Activated T-helper 17 cell treated with anti-CD3 and anti-CD28 coated beads, Interleukin-2, amount 50 U/mL, for 72 hours (primary cell): Measurements from ENCODE around the gene CYP46A1. TPM values are rescaled to one million over a fixed set of nuclear protein-coding genes. Genes with fewer than 3 reads are reported as not detected.

Experiments used
- ATAC-seq: fragments of 150-1000 bp; cut with Tn5 transposase; replicated peaks from 2 replicates; pipeline ENCODE4 v1.10.0; 2021; ENCODE audit warnings: mild to moderate bottlenecking, moderate library complexity
- H3K27ac Mint-ChIP-seq: one replicate; pipeline ENCODE4 v1.8.0; 2022; ENCODE audit warnings: mixed read lengths
- H3K27me3 Mint-ChIP-seq: one replicate; pipeline ENCODE4 v1.8.0; 2022; ENCODE audit warnings: mixed read lengths
- H3K36me3 Mint-ChIP-seq: one replicate; pipeline ENCODE4 v1.8.0; 2022; ENCODE audit warnings: low read depth, mild to moderate bottlenecking, mixed read lengths
- H3K4me1 Mint-ChIP-seq: one replicate; pipeline ENCODE4 v1.8.0; 2022; ENCODE audit warnings: mixed read lengths
- H3K4me3 Mint-ChIP-seq: one replicate; pipeline ENCODE4 v1.8.0; 2022; ENCODE audit warnings: mild to moderate bottlenecking, mixed read lengths
- H3K9me3 Mint-ChIP-seq: one replicate; pipeline ENCODE4 v1.8.0; 2022; ENCODE audit warnings: mixed read lengths
- total RNA-seq, 2 donors: library from RNA; stranded (reverse); gene quantifications; one replicate each; pipeline ENCODE4 v1.2.3, GENCODE V29; 2022

The CYP46A1 gene
- total RNA-seq, 2 donors from 2014 or later, result 0.04 to 0.16 TPM

GRCh38 chr14:99728981-99729451 is 44.9 kb downstream of the CYP46A1 start:
- H3K4me3 Mint-ChIP-seq, result no peak overlapping the region
- no peak for ATAC-seq
- H3K36me3 Mint-ChIP-seq, result no peaks in the 10 kb centered on the region
- H3K27ac Mint-ChIP-seq, result no peak overlapping the region
- peaks cover 34% of the 10 kb centered on the region for H3K27me3 Mint-ChIP-seq
- H3K4me1 Mint-ChIP-seq, result no peaks in the 10 kb centered on the region
- no peaks in the 10 kb centered on the region for H3K9me3 Mint-ChIP-seq

- H3K4me3 Mint-ChIP-seq, result peak overlapping the region; percentile 33
- no peaks in the 10 kb centered on the region for H3K4me1 Mint-ChIP-seq
- H3K27ac Mint-ChIP-seq, result no peak overlapping the region
- no peaks in the 10 kb centered on the region for H3K9me3 Mint-ChIP-seq
- peak; percentile 77 for ATAC-seq
- peaks cover 28% of the 10 kb centered on the region for H3K27me3 Mint-ChIP-seq
- H3K36me3 Mint-ChIP-seq, result no peaks in the 10 kb centered on the region
Measured at GRCh38 chr14:99729991-99730875, 46.1 kb downstream of the CYP46A1 start.

- Mint-ChIP-seq H3K4me1 (no peaks in the 10 kb centered on the region), H3K27ac (no peak overlapping the region), H3K4me3 (peak overlapping the region; percentile 33), H3K36me3 (no peaks in the 10 kb centered on the region), H3K9me3 (no peaks in the 10 kb centered on the region), H3K27me3 (peaks cover 32% of the 10 kb centered on the region)
- ATAC-seq, result no peak
Measured at GRCh38 chr14:99730876-99731546, 46.9 kb downstream of the CYP46A1 start.

- H3K4me1 Mint-ChIP-seq, result no peaks in the 10 kb centered on the region
- H3K4me3 Mint-ChIP-seq, result no peak overlapping the region
- no peak for ATAC-seq
- H3K9me3 Mint-ChIP-seq, result no peaks in the 10 kb centered on the region
- H3K27ac Mint-ChIP-seq, result no peak overlapping the region
- H3K36me3 Mint-ChIP-seq, result no peaks in the 10 kb centered on the region
- H3K27me3 Mint-ChIP-seq, result peaks cover 34% of the 10 kb centered on the region
Measured at GRCh38 chr14:99731547-99732435, 47.7 kb downstream of the CYP46A1 start.

GRCh38 chr14:99732436-99733210 is 48.5 kb downstream of the CYP46A1 start:
- Mint-ChIP-seq H3K27me3 (peaks cover 34% of the 10 kb centered on the region), H3K36me3 (no peaks in the 10 kb centered on the region), H3K4me3 (no peak overlapping the region), H3K9me3 (no peaks in the 10 kb centered on the region), H3K4me1 (no peaks in the 10 kb centered on the region), H3K27ac (no peak overlapping the region)
- ATAC-seq, result no peak

GRCh38 chr14:99733211-99733539 is 49.1 kb downstream of the CYP46A1 start:
- Mint-ChIP-seq H3K27me3 (peaks cover 34% of the 10 kb centered on the region), H3K4me1 (no peaks in the 10 kb centered on the region), H3K4me3 (no peak overlapping the region), H3K9me3 (no peaks in the 10 kb centered on the region), H3K36me3 (no peaks in the 10 kb centered on the region), H3K27ac (no peak overlapping the region)
- no peak for ATAC-seq

GRCh38 chr14:99733540-99734405 is 49.7 kb downstream of the CYP46A1 start:
- no peak for ATAC-seq
- peaks cover 33% of the 10 kb centered on the region for H3K27me3 Mint-ChIP-seq

GRCh38 chr14:99734406-99735051 is 50.4 kb downstream of the CYP46A1 start:
- no peaks in the 10 kb centered on the region for H3K36me3 Mint-ChIP-seq
- ATAC-seq, result no peak
- peaks cover 33% of the 10 kb centered on the region for H3K27me3 Mint-ChIP-seq
- H3K4me1 Mint-ChIP-seq, result no peaks in the 10 kb centered on the region
- no peak overlapping the region for H3K4me3 Mint-ChIP-seq
- H3K27ac Mint-ChIP-seq, result no peak overlapping the region
- no peaks in the 10 kb centered on the region for H3K9me3 Mint-ChIP-seq

More at GRCh38 chr14:99733540-99734405, 49.7 kb downstream of the CYP46A1 start:
- Mint-ChIP-seq H3K9me3 (no peaks in the 10 kb centered on the region), H3K36me3 (no peaks in the 10 kb centered on the region), H3K4me1 (no peaks in the 10 kb centered on the region), H3K27ac (no peak overlapping the region), H3K4me3 (no peak overlapping the region)

- H3K27me3 Mint-ChIP-seq, result peaks cover 37% of the 10 kb centered on the region
- ATAC-seq, result no peak
Measured at GRCh38 chr14:99735189-99736135, 51.4 kb downstream of the CYP46A1 start.

GRCh38 chr14:99736603-99737371 is 52.7 kb downstream of the CYP46A1 start:
- Mint-ChIP-seq H3K4me3 (no peak overlapping the region), H3K4me1 (no peaks in the 10 kb centered on the region), H3K27ac (no peak overlapping the region), H3K9me3 (no peaks in the 10 kb centered on the region), H3K36me3 (no peaks in the 10 kb centered on the region), H3K27me3 (peaks cover 40% of the 10 kb centered on the region)
- ATAC-seq, result no peak

More at GRCh38 chr14:99735189-99736135, 51.4 kb downstream of the CYP46A1 start:
- Mint-ChIP-seq H3K4me3 (no peak overlapping the region), H3K36me3 (no peaks in the 10 kb centered on the region), H3K9me3 (no peaks in the 10 kb centered on the region), H3K4me1 (no peaks in the 10 kb centered on the region), H3K27ac (no peak overlapping the region)

GRCh38 chr14:99737451-99737951 is 53.4 kb downstream of the CYP46A1 start:
- peak; percentile 57 for ATAC-seq
- H3K9me3 Mint-ChIP-seq, result no peaks in the 10 kb centered on the region
- H3K27ac Mint-ChIP-seq, result no peak overlapping the region
- peaks cover 45% of the 10 kb centered on the region for H3K27me3 Mint-ChIP-seq
- H3K36me3 Mint-ChIP-seq, result no peaks in the 10 kb centered on the region
- H3K4me3 Mint-ChIP-seq, result no peak overlapping the region
- no peaks in the 10 kb centered on the region for H3K4me1 Mint-ChIP-seq
